Neural cell (in vitro differentiated cells): ENCODE results near the gene CAPN12. TPM values are rescaled to one million over a fixed set of nuclear protein-coding genes. Genes with fewer than 3 reads are reported as not detected.

Experiments used
- H2AFZ ChIP-seq: fragments of 200-600, 300-800 bp; sonication (generic), shearing (Covaris generic); 2 replicates; pipeline ENCODE4 v1.6.0; 2014; ENCODE audit warnings: low read depth, mild to moderate bottlenecking, antibody characterized with exemption, low read length, moderate library complexity
- H3F3A ChIP-seq: fragments of 200-600 bp; shearing (Covaris generic); 2 replicates; pipeline ENCODE4 v1.6.1; 2016; ENCODE audit warnings: mild to moderate bottlenecking, moderate library complexity, mixed read lengths, antibody characterized with exemption, low read length; ENCODE audit not compliant: insufficient read depth, poor library complexity, severe bottlenecking
- H3K27ac ChIP-seq: fragments of 200-600, 300-800 bp; sonication (generic), shearing (Covaris generic); 2 replicates; pipeline ENCODE4 v1.5.1; 2014; ENCODE audit warnings: mild to moderate bottlenecking, low read length, moderate library complexity
- H3K27me3 ChIP-seq: fragments of 300-800, 200-600 bp; sonication (generic), shearing (Covaris generic); 2 replicates; pipeline ENCODE4 v1.6.0; 2014; ENCODE audit warnings: mild to moderate bottlenecking, low read depth, low read length, moderate library complexity; ENCODE audit not compliant: insufficient read depth
- H3K36me3 ChIP-seq: fragments of 300-800, 200-600 bp; sonication (generic), shearing (Covaris generic); 2 replicates; pipeline ENCODE4 v1.5.1; 2014; ENCODE audit warnings: mild to moderate bottlenecking, antibody characterized with exemption, low read length, moderate library complexity; ENCODE audit not compliant: insufficient read depth
- H3K4me2 ChIP-seq: fragments of 300-800, 200-600 bp; sonication (generic), shearing (Covaris generic); 2 replicates; pipeline ENCODE4 v1.6.0; 2014; ENCODE audit warnings: mild to moderate bottlenecking, low read length
- H3K4me3 ChIP-seq: fragments of 300-800, 200-600 bp; sonication (generic), shearing (Covaris generic); 2 replicates; pipeline ENCODE4 v1.5.1; 2014; ENCODE audit warnings: mild to moderate bottlenecking, low read length, moderate library complexity
- H3K79me2 ChIP-seq: fragments of 200-600 bp; shearing (Covaris generic); replicated peaks from 2 replicates; pipeline ENCODE4 v1.6.0; 2014; ENCODE audit warnings: mild to moderate bottlenecking, low read length, moderate library complexity; ENCODE audit not compliant: insufficient read depth
- H3K9ac ChIP-seq: fragments of 300-800, 200-600 bp; sonication (generic), shearing (Covaris generic); 2 replicates; pipeline ENCODE4 v1.6.1; 2016; ENCODE audit warnings: mild to moderate bottlenecking, low read length, mixed read lengths
- H3K9me2 ChIP-seq: fragments of 200-600 bp; shearing (Covaris generic); 2 replicates; pipeline ENCODE4 v1.6.1; 2016; ENCODE audit warnings: mild to moderate bottlenecking, low read length, mixed read lengths; ENCODE audit not compliant: insufficient read depth
- H3K9me3 ChIP-seq: fragments of 200-600, 300-800 bp; sonication (generic), shearing (Covaris generic); 2 replicates; pipeline ENCODE4 v1.6.1; 2016; ENCODE audit warnings: mild to moderate bottlenecking, mixed run types, low read length, moderate library complexity, mixed read lengths
- H4K20me1 ChIP-seq: fragments of 200-600 bp; shearing (Covaris generic); 2 replicates; pipeline ENCODE4 v1.6.1; 2016; ENCODE audit warnings: mild to moderate bottlenecking, mixed run types; ENCODE audit not compliant: insufficient read depth
- EP300 ChIP-seq: fragments of 450-650 bp; conservative IDR thresholded peaks from 2 replicates; pipeline ENCODE4 v1.6.1; 2014; ENCODE audit warnings: antibody characterized with exemption, mild to moderate bottlenecking, moderate library complexity; ENCODE audit not compliant: poor library complexity, severe bottlenecking
- EZH2 ChIP-seq: fragments of 200-600, 300-800 bp; shearing (Covaris generic), sonication (generic); IDR thresholded peaks from 2 replicates; pipeline ENCODE4 v1.6.1; 2014; ENCODE audit warnings: antibody characterized with exemption, low read length, borderline replicate concordance, mild to moderate bottlenecking; ENCODE audit not compliant: insufficient read depth, poor library complexity, severe bottlenecking
- MXI1 ChIP-seq: fragments of 450-650 bp; conservative IDR thresholded peaks from 2 replicates; pipeline ENCODE4 v1.6.1; 2014; ENCODE audit warnings: antibody characterized with exemption, mild to moderate bottlenecking; ENCODE audit not compliant: poor library complexity, severe bottlenecking
- POLR2AphosphoS5 ChIP-seq: IDR thresholded peaks from 2 replicates; pipeline ENCODE4 v1.6.1; 2012
- RAD21 ChIP-seq: fragments of 450-650 bp; conservative IDR thresholded peaks from 2 replicates; pipeline ENCODE4 v1.6.1; 2014; ENCODE audit warnings: antibody characterized with exemption, mild to moderate bottlenecking, moderate library complexity
- SMC3 ChIP-seq: fragments of 450-650 bp; conservative IDR thresholded peaks from 2 replicates; pipeline ENCODE4 v1.6.1; 2014; ENCODE audit warnings: antibody characterized with exemption, mild to moderate bottlenecking, moderate library complexity; ENCODE audit not compliant: poor library complexity
- TAF1 ChIP-seq: IDR thresholded peaks from 2 replicates; pipeline ENCODE4 v1.6.1; 2012; ENCODE audit warnings: low read depth
- polyA plus RNA-seq: library from polyadenylated mRNA; depleted of rRNA; stranded (reverse); fragments of >200 nt; gene quantifications from 2 replicates; pipeline ENCODE4 v1.2.3, GENCODE V29; 2014
- TF ChIP-seq, protein P1 (sequence below): IDR thresholded peaks from 2 replicates; pipeline ENCODE4 v1.6.1; 2012; ENCODE audit warnings: borderline replicate concordance
- TF ChIP-seq, protein P2 (sequence below): fragments of 450-650 bp; IDR thresholded peaks from 2 replicates; pipeline ENCODE4 v1.5.1; 2014; ENCODE audit warnings: antibody characterized with exemption, mild to moderate bottlenecking, moderate library complexity; ENCODE audit not compliant: poor library complexity, severe bottlenecking

Gene CAPN12
- polyA plus RNA-seq, 1 donor from 2014 or later, result not detected

DNA sequence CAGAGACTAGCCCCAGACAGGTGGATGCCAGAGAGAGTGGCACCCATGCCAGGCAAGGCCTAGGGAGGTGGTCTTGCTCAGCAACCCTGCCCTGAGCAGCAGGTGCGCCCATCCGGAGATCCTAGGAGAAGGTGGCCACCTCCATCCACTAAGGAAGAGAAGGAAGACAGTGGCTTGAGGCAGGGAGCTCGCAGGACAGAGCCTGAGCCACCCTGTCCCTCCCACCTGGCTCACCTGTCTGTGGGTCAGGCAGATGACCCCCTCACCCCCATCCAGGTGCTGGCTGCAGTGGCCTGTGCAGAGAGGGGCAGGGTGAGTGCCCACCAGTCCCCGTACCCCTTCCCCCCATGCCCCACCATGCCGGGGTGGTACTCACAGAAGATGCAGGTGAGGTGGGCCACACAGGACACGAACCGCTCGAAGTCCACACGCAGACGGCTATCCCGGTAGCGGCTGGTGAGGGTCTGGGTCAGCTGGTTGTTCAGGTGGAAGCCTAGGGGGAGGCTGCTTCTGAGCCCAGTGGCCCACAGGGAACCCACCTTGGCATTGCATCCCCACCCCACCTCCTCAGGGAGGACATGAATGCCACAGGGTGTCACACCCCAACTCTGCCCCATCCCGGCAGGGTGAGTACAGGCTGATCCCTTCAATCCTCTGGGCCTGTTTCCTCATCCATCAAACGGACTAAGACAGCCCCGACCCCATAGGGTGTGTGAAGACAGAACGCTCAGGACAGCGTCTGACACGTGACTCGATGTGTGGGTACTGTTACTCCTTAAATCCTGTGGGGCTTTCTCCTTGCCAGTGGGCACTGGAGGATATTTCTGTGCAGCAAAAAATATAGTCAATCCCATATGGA is 13.3 kb downstream of the CAPN12 start:
- H3K9me2 ChIP-seq, result no peaks in the 10 kb centered on the region
- TF ChIP-seq RAD21 (no peak), SMC3 (no peak), EP300 (no peak), POLR2AphosphoS5 (no peak)
- TF ChIP-seq, protein P1, sequence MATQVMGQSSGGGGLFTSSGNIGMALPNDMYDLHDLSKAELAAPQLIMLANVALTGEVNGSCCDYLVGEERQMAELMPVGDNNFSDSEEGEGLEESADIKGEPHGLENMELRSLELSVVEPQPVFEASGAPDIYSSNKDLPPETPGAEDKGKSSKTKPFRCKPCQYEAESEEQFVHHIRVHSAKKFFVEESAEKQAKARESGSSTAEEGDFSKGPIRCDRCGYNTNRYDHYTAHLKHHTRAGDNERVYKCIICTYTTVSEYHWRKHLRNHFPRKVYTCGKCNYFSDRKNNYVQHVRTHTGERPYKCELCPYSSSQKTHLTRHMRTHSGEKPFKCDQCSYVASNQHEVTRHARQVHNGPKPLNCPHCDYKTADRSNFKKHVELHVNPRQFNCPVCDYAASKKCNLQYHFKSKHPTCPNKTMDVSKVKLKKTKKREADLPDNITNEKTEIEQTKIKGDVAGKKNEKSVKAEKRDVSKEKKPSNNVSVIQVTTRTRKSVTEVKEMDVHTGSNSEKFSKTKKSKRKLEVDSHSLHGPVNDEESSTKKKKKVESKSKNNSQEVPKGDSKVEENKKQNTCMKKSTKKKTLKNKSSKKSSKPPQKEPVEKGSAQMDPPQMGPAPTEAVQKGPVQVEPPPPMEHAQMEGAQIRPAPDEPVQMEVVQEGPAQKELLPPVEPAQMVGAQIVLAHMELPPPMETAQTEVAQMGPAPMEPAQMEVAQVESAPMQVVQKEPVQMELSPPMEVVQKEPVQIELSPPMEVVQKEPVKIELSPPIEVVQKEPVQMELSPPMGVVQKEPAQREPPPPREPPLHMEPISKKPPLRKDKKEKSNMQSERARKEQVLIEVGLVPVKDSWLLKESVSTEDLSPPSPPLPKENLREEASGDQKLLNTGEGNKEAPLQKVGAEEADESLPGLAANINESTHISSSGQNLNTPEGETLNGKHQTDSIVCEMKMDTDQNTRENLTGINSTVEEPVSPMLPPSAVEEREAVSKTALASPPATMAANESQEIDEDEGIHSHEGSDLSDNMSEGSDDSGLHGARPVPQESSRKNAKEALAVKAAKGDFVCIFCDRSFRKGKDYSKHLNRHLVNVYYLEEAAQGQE, result no peak
- TF ChIP-seq, protein P2, sequence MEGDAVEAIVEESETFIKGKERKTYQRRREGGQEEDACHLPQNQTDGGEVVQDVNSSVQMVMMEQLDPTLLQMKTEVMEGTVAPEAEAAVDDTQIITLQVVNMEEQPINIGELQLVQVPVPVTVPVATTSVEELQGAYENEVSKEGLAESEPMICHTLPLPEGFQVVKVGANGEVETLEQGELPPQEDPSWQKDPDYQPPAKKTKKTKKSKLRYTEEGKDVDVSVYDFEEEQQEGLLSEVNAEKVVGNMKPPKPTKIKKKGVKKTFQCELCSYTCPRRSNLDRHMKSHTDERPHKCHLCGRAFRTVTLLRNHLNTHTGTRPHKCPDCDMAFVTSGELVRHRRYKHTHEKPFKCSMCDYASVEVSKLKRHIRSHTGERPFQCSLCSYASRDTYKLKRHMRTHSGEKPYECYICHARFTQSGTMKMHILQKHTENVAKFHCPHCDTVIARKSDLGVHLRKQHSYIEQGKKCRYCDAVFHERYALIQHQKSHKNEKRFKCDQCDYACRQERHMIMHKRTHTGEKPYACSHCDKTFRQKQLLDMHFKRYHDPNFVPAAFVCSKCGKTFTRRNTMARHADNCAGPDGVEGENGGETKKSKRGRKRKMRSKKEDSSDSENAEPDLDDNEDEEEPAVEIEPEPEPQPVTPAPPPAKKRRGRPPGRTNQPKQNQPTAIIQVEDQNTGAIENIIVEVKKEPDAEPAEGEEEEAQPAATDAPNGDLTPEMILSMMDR, result no peak
- H3K4me2 ChIP-seq, result no peak overlapping the region
- H3K79me2 ChIP-seq, result no peaks in the 10 kb centered on the region
- H3K36me3 ChIP-seq, result no peaks in the 10 kb centered on the region
- H4K20me1 ChIP-seq, result no peaks in the 10 kb centered on the region
- no peak overlapping the region for H3K27ac ChIP-seq
- H3K9me3 ChIP-seq, result no peaks in the 10 kb centered on the region
- peaks cover under 1% of the 10 kb centered on the region for H3K27me3 ChIP-seq
- no peak overlapping the region for H3K9ac ChIP-seq
- H3F3A ChIP-seq, result no peaks in the 10 kb centered on the region
- H2AFZ ChIP-seq, result no peak overlapping the region
- H3K4me3 ChIP-seq, result no peak overlapping the region

DNA sequence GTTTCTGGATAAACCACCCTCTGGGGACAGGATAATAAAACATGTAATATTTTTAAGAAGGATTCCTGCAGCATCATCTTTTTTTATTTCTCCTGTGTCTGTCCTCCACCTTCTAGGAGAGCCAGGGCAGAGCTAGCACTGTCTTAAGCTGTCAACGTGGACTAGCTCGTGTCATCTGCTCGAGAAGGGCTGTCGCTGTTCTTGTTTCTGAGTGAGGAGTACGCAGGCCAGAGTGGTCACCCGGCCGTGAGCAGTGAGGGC is 13.9 kb downstream of the CAPN12 start:
- Histone ChIP-seq H3F3A (no peaks in the 10 kb centered on the region), H2AFZ (no peak overlapping the region), H3K27ac (no peak overlapping the region), H3K9me2 (no peaks in the 10 kb centered on the region), H3K36me3 (no peaks in the 10 kb centered on the region), H3K4me3 (no peak overlapping the region), H3K79me2 (no peaks in the 10 kb centered on the region), H4K20me1 (no peaks in the 10 kb centered on the region), H3K9ac (no peak overlapping the region), H3K27me3 (no peaks in the 10 kb centered on the region), H3K4me2 (no peak overlapping the region), H3K9me3 (no peaks in the 10 kb centered on the region)
- no peak for TF ChIP-seq MXI1
- no peak for TF ChIP-seq TAF1
- no peak for TF ChIP-seq POLR2AphosphoS5
- TF ChIP-seq EP300, result no peak
- TF ChIP-seq, protein P1, result no peak
- TF ChIP-seq SMC3, result no peak
- TF ChIP-seq, protein P2, result no peak
- TF ChIP-seq EZH2, result no peak
- TF ChIP-seq RAD21, result no peak
